DMS53 treated with DMSO at 0.1 percent for 48 hours (cell line): Measurements from ENCODE around the gene DMAC2L.
"Not testable (repeated sequence)": the region's sequence is repeated elsewhere in the genome, so short reads cannot be mapped to it uniquely, and the experiment has no call there.

ENCODE experiments used
- DNase-seq: peaks from one replicate; lab custom pipeline; 2025; ENCODE audit not compliant: unreplicated experiment; lab: John Stamatoyannopoulos, UW

DMAC2L gene

DNA sequence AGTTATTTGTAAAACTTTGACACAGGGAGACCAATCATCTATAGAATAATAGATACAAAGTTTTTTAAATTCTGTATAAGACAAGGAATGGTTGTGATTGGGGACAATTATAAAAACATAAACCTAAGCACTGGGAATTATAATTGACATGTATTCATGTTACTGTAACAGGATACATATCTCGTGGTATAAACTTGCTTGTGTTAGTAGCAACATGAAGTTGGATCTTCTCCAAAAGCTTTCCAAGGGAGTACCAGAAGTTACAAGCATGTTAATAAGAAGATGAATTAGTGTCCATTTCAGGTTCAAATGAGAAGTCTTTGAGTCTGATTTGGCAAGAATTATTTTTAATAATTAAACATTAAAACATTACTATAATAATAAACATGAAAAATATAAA is 42.4 kb downstream of the DMAC2L start:
- DNase-seq, result no peak

DNA sequence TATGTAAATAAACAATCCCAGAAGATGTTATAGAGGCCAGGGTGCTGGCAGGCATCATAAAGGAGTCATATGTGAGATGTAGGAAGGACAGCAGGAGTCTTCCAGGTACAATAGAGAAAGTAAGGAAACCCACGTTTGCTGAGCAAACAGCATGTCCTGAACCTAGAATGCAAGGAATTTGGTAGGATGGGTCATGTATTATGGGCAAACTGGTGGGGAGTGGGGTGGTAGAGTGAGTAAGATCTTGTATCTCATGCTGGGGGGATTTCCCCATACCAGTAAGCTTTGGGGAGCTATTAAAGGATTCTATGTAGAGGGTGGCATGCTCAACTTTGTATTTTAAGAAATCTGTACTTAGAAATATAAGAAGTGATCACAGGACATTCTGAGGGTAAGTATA is 43.6 kb downstream of the DMAC2L start:
- DNase-seq, result no peak

DNA sequence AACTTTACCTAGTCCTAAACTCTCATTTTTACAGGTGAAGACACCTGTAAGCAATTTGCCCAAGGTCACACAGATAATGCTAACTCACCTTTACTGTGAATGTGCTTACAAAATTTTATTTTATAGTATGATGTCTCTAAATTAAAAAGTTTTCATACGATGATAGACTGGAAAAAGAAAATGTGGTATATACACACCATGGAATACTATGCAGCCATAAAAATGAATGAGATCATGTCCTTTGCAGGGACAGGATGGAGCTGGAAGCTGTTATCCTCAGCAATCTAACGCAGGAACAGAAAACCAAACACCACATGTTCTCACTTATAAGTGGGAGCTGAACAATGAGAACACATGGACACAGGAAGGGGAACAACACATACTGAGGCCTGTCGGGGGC is 44.2 kb downstream of the DMAC2L start:
- not testable (repeated sequence) for DNase-seq

DNA sequence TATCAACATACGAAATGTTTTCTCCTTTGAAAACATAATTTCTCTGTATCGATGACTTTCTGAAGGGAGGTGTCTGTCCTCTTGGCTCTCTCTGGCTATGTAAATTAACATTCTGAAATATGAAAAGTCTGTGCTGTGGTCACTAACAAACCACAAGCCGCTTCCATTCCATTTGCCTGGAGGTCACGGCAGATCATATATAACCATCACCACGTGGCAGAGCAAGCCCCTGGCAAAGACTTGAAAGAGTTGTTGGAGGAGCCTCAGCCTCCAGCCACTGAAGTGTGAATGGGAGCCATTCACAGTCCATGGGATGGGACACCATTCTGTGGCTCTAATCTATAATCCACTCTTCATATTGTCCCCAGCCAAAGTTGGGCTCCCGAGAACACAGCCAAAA is 45.0 kb downstream of the DMAC2L start:
- no peak for DNase-seq

DNA sequence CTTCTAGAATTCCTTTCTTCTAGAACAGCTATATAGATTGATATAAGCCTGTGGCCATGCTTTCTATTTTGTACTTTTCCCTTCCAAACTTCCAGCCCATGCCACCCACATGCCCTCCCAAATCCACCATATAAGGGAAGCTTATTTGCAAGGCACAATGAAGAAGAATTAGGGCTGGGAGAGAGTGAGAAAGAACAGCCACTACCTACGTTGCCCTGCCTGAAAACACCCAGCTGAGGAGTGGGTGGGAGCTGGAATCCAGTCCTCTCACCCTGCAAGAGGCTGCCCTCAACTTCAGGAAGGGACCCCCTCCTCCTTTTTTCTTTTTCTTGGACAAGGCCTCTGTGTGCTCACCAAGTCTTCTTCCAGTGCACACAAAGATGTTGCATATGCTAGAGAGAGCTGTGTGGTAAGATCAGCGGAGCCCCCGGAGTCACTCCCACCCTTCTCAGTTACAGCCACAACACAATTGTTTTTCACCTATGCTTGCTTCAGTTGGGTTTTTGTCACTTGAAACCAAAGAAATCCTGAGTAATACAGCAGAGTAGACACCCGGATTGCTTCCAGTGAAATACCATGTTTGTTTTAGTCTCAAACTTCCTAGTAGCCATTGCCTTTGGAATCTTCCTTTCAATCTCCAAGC is 45.8 kb downstream of the DMAC2L start:
- DNase-seq, result no peak

DNA sequence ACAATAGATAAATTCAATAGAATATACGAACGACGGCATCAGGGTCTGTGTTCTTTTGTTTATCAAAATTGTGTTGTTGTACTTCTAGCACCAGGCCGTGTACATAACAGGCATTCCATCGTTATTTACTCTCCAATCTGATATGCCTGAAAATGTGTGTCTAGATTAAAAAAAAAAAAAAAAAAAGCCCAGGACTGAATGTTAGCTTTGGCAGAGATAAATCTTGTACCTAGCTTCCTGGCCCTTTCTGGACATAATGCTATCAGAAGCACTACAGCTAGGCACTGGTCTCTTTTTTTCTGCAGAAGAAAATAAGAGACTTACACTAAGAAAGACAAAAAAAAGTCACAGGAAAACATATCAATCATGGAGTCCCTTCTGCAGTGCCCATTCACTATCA is 47.5 kb downstream of the DMAC2L start:
- DNase-seq, result no peak

DNA sequence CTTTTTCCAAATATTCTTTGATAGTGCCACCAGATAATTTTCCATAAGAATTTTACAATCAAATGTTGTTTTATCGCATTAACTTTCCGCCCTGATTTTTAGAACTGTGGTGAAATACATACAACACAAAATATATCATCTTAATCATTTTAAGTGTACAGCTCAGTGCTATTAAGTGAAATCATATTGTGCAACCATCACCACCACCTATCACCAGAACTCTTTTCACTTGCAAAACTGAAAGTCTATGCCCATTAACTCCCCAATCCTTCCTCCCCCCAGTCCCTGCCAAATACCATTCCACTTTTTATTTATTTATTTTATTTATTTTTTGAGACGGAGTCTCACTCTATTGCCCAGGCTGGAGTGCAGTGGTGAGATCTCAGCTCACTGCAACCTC is 48.0 kb downstream of the DMAC2L start:
- DNase-seq, result no peak

DNA sequence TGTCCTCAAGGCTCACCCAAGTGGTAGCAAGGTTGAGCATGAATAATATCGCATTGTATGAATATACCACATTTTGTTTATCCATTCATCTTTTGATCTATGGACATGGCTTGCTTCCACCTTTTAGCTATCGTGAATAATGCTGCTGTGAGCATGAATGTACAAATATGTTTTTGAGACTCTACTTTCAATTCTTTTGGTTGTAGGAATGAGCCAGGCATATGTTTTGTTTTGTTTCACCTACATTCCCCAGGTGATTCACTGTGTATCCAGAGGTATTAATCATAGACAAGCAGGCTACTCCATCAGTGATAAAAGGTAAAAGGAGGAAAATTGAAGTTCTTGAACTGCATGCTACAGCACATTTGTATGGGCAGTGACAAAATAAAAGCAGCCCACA is 48.7 kb downstream of the DMAC2L start:
- no peak for DNase-seq

DNA sequence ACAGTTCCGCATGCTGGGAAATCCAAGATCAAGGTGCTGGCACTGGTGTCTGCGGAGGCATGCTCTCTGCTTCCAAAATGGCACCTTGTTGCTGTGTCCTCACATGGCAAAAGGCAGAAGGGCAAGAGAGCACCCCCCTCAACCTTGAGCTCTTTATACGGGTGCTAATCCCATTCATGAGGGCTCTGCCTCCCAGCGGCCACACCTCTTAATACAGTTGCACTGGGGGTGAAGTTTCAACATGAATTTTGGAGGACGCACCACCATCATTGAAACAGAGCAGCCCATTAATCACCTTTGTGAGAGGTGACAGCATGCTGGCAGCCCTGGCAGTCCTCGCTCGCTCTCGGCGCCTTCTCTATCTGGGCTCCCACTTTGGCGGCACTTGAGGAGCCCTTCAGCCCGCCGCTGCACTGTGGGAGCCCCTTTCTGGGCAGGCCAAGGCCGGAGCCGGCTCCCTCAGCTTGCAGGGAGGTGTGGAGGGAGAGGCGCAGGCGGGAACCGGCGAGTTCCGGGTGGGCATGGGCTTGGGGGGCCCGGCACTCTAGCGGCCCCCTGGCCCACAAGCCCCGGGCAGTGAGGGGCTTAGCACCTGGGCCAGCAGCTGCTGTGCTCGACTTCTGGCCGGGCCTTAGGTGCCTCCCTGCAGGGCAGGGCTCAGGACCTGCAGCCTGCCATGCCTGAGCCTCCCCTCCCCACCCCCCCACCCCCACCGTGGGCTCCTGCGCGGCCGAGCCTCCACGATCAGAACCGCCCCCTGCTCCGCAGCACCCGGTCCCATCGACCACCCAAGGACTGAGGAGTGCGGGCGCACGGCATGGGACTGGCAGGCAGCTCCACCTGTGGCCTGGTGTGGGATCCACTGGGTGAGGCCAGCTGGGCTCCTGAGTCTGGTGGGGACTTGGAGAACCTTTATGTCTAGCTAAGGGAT is 49.6 kb downstream of the DMAC2L start:
- not testable (repeated sequence) for DNase-seq

DNA sequence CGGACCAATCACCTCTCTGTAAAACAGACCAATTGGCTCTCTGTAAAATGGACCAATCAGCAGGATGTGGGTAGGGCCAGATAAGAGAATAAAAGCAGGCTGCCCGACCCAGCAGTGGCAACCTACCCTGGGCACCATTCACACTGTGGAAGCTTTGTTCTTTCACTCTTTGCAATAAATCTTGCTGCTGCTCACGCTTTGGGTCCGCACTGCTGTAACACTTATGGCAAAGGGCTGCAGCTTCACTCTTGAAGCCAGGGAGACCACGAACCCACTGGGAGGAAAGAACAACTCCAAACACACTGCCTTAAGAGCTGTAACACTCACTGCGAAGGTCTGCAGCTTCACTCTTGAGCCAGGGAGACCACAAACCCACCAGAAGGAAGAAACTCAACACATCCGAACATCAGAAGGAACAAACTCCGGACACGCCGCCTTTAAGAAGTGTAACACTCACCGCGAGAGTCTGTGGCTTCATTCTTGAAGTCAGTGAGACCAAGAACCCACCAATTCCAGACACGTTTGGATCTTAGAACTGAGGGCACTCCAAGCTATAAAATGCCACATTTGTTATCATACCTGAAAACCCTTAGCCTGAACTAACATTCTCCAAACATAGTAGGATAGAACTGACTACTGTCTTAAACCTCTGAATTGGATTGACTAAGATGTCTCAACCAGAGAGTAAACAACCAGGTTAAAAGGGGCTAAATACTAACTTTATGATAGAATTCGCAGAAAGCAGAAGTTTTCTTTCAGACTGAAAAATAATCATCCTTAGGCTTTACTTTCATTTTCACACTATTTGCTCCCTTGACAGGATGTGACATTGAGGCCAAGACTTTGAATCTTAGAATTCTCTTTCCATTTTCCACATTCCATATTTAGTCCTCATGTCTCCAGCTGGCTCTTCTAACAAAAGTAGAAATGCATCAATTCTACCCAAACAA is 50.9 kb downstream of the DMAC2L start:
- DNase-seq, result no peak

DNA sequence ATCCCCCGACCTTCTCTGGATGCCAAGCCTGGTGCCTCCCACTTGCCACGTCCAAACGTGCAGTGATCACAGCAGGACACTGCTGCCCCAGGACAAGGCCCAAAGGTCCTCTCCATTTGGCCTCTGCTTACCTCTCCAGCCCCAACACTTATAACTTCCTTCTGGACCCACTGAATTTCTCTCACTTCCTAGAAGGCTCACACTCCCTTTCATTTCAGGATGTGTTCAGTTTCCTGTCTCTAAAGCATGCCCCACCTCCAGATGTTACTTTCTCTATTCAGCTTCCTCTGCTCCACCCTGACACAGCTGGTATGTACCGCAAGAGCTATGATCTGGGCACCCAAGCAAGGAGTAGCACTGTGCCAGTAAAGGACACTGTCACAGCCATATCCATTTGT is 51.6 kb downstream of the DMAC2L start:
- no peak for DNase-seq

DNA sequence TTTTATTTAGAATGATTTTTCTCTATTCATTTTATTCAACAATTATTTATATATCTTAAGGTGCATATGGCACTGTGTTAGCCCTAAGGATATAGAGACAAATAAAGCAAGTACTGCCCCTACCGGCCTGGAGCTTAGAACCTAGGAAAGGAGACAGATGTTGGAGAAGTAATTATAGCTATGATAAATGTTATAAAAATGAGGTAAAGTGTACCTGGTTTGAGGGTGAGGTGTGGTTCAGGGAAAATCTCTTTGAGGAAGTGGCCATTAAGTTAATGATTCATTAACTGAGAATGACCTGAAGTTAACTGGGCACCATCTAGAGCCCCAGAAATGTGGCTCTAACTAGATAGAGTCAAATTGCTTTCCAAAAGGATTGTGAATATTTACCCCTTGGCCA is 52.7 kb downstream of the DMAC2L start:
- no peak for DNase-seq

DNA sequence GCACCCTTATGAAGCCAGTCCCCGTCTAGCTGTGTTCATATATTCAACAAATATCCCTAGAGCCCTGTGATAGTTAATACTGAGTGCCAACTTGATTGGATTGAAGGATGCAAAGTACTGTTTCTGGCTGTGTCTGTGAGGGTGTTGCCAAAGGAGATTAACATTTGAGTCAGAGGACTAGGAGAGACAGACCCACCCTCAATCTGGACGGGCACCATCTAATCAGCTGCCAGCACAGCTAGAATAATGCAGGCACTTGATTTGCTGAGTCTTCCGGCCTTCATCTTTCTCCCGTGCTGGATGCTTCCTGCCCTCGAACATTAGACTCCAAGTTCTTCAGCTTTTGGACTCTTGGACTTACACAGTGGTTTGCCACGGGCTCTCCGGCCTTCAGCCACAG is 53.4 kb downstream of the DMAC2L start:
- DNase-seq, result not testable (repeated sequence)

DNA sequence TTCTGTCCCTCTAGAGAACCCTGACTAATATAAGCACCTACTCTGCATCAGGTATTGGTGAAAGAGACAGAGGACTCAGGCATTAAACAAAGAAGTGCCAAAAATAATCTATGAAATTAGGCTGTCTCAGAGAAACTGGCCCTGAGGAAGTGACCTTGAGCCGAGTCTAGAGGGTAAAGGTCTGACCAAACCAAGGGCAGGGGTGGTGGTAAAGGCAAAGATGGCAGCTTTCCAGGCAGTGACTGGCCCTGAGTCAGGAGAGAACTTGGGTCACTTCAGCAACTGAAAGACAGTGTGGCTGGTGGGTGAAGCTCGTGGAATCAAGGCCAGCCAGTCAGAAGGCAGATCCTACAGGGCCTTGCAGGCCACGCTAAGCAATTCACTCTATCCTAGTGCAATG is 54.0 kb downstream of the DMAC2L start:
- DNase-seq, result no peak

DNA sequence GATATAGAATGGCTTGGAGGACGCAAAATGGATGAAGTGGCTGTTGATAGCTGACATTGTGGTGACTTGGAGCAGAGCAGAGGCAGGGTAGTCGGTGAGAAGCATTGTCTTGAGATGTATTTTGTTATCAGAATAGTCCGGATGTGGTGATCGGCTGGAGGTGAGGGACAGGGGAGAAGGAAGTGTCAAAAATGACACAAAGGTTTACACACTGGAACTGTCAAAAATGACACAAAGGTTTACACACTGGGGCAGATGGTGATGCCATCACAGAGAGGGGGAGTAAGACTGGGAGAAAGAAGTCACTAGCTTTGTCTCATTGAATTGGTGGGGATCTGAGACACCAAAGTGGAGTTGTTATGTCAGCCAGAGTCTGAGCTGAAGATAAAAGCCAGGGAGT is 54.5 kb downstream of the DMAC2L start:
- no peak for DNase-seq

DNA sequence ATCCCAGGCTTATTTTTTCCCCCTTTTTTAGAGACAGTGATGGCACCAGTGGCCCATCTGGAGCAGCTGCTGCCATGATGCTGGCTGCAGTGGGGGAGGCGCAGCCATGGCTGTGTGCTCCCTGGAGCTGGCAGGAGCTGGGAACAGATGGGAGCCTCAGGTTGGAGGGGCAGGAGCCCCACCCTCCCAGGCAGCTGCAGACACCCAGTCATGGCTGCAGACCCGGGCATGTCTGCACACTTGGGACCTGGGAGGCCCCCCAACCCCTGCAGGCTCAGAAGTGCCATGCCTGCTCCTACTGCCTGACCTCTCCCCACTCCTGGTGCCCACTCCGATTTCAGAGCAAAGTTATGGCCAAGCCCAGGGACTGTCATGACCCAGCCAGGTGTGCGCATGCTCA is 59.4 kb downstream of the DMAC2L start:
- DNase-seq, result no peak

DNA sequence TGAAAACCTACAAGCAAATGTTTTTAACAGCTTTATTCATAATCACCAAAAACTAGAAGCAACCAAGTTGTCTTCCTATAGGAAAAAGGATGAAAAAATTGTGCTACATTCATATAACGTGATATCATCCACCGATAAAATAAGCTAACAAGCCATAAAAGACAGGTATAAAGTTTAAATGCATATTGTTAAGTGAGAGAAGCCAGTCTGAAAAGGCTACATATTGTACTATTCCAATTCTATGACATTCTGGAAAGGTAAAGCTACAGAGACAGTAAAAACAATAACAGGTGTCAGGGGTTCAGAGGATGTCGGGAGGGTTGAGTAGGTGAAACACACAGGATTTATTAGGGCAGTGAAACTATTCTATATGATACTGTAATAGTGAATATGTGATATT is 61.8 kb downstream of the DMAC2L start:
- no peak for DNase-seq

DNA sequence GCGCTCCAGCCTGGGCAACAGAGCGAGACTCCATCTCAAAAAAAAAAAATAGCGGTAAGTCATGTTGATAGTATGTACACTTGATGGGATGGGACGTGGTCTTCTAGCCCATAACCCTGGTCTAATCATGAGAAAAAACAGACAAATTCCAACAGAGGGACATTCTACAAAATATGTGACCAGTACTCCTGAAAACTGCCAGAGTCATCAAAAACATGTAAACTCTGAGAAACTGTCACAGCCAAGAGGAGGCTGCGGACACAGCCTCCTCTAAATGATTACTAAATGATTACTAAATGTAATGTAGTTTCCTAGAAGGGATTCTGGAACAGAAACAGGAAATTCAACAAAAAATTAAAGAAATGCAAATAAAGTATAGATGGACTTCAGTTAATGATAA is 63.6 kb downstream of the DMAC2L start:
- no peak for DNase-seq
